GM18519 (cell line): Measurements from ENCODE around the gene ASTN2.

ENCODE experiments used
- ATAC-seq: cut with Tn5 transposase; IDR thresholded peaks from one replicate; pipeline ENCODE4 v1.9.1; 2021; ENCODE audit warnings: mild to moderate bottlenecking, moderate library complexity; ENCODE audit not compliant: unreplicated experiment, low FRiP score

Gene ASTN2

DNA sequence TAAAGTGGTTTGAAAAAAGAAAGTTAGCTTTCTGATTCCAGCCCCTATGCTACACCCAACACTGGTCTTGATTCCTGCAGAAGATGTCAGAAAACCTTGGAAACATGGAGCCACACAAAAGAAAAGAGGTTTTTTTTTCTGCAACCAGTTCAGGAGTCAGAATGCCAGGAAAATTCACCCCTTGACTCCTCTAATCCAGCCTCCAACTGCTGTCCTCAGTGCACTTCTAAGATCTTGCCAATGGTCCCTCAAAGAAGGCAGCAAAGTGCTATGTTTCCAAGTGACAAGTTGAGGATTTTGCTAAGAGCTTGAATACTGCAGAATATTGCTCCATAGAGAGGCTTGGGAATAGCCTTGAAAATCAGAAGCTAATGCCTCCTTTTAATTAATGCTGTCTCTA is 617.6 kb downstream of the ASTN2 start:
- no peak for ATAC-seq

DNA sequence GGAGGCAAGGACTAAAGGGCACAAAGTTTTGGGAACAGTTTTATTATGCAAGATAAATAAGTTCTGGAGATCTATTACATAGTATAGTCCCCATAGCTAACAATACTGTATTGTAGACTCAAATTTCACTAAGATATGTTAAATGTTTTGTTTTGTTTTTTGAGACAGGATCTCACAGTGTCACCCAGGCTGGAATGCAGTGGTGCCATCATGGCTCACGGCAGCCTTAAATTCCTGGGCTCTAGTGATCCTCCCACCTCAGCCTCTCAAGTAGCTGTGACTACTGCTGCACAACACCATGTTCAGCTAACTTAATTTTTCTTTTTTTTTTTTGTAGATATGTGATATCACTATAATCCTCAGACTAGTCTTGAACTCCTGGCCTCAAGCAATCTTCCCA is 618.2 kb downstream of the ASTN2 start:
- no peak for ATAC-seq

DNA sequence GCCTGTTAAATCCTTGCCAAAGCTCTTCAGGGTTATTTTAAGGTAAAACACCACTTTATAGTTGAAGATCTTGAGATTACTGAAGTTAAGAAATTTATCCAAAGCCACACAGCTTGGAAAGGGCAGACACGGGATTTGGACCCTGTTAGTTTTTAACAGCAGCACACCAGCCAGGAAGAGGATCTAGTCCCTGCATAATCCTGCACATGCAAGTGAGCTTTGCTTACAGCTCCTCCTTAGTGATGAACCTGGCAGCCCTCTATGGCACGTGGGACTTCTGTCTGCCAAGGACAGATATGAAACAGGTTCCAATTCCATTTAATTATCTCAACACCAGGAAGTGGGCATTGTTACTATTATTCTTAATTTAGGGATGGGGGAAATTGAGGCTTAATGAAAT is 619.0 kb downstream of the ASTN2 start:
- no peak for ATAC-seq

DNA sequence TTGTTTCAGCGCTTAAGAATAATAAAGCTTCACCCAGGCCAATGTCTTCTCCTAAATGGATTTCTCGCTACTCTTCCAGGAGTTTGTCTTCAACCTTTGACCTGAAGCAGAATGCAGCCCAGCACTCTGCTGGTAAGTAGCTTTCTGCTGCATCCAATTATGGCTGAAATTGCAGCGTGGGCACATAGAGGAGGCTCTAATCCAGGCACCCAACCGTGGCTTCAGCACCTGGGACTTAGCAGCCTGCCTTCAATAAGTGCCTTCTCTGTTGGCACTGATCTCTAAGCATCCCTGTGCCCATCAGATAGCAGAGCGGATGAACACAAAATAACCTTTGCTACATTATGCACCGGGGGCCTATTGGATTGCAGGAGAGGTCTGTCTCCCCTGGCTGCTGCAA is 622.6 kb downstream of the ASTN2 start:
- ATAC-seq, result no peak

- ATAC-seq, result no peak
Measured at GRCh38 chr9:116791326-116791725, 623.5 kb downstream of the ASTN2 start.

- ATAC-seq, result no peak
Measured at GRCh38 chr9:116789081-116789480, 625.8 kb downstream of the ASTN2 start.

- no peak for ATAC-seq
Measured at GRCh38 chr9:116786737-116787136, 628.1 kb downstream of the ASTN2 start.

DNA sequence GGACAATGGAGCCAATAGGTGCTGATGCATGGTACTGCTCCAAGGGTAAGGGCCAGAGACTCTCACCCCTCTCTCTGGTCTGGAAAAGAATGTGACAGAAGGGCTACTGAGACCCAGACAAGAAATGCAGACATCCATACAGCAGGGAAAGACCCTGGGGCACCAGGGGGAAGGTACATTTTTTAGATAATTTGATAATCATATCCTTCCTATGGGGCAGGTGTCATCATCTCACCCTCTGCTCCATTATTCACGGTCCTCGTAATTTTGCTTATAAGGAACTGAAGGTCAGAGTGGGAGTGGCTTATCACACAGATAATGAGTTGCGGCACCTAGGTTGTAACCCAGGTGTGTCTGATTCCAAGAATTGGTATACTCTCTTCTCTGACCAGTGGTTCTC is 637.7 kb downstream of the ASTN2 start:
- ATAC-seq, result no peak

GRCh38 chr9:116774421-116775180 is 640.3 kb downstream of the ASTN2 start:
- ATAC-seq, result no peak

- no peak for ATAC-seq
Measured at GRCh38 chr9:116767219-116767618, 647.6 kb downstream of the ASTN2 start.

- ATAC-seq, result no peak
Measured at GRCh38 chr9:116765011-116765410, 649.8 kb downstream of the ASTN2 start.

DNA sequence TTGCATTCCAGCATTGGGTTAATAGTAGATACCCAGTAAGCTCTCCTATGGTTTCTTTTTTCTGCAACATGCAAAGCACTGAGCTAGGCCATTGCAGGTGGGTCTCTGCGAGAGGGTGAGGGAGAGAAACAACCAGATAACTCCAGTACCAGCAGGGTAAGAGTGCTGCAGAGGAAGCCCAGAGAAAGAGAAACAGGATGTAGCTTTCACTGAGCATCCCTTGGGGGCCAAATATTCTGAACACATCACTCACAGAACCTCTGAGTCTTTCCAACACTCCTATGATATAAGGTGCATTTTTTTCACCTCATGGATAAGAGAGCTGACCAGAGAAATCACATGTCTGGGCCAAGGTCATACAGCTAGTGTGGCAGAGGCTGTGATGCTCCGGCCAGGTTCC is 651.1 kb downstream of the ASTN2 start:
- no peak for ATAC-seq

- no peak for ATAC-seq
Measured at GRCh38 chr9:116760636-116761035, 654.2 kb downstream of the ASTN2 start.

DNA sequence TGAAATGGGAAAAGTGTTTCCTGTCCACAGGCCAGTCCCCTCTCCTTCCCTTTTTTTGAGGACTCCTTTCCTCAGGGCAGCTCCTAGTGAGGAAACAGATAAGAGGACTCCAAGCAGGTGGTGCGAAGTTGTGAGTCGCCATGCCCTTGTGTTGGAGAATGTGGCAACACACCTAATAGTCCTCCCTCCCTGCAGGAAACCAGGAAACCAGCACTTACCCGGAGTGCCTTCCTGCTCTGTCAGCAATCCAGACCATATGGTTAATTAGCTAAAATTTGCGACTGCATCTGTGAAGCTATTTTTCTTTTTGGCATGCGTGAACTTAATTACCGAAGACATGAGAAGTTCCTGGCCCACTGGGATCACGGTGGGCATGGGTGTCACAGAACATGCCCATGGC is 657.8 kb downstream of the ASTN2 start:
- ATAC-seq, result no peak

- no peak for ATAC-seq
Measured at GRCh38 chr9:116753389-116753788, 661.5 kb downstream of the ASTN2 start.

- no peak for ATAC-seq
Measured at GRCh38 chr9:116750510-116750909, 664.3 kb downstream of the ASTN2 start.

GRCh38 chr9:116749772-116750171 is 665.1 kb downstream of the ASTN2 start:
- no peak for ATAC-seq

DNA sequence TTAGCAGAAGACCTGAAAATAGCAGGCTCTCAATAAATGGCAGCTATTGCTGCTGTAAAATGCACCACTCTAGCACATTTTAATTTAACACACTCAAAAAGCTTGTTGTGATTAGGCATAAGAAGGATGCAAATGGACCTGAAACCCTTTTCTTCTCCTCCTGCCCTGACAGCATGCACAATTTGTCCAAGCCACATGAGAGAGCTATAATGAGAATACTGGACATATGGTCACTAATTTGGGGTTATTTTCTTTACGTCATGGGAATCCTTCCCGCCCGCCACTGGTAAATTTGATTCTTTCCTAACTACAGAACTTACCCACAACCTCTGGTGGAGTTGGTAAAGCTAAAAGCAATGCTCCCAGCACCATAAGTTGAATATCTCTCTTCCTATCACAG is 665.7 kb downstream of the ASTN2 start:
- no peak for ATAC-seq

- no peak for ATAC-seq
Measured at GRCh38 chr9:116741742-116742141, 673.1 kb downstream of the ASTN2 start.

- no peak for ATAC-seq
Measured at GRCh38 chr9:116741086-116741740, 673.6 kb downstream of the ASTN2 start.

- peak; percentile 42 for ATAC-seq
Measured at GRCh38 chr9:116737152-116737546, 677.7 kb downstream of the ASTN2 start.
